ENCODE measurements around the gene PKDCC.

Gene PKDCC

DNA sequence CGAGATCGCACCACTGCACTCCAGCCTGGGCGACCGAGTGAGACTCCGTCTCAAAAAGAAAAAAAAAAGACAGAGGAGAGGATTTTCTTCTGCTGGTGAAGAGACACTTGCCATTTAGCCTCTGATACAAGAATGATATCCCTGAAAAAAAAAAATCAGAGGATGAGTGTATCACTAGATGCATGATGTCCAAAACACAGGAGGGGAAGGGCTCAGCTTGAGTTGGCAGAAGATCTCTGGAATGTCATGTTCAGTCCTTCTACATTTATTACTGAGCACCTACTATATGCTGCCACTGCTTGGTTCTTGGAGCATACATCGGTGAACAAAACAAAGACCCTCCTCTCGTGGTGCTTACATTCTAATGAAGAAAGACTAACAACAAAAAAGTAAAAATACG, 10.9 kb upstream of the PKDCC start:
- no peak overlapping the region for H3K4me3 ChIP-seq (ENCODE audit: low read length)
- no peak for DNase-seq (ENCODE audit: low read depth)
- TF ChIP-seq CTCF (conservative IDR thresholded peaks at IDR 0.05; ENCODE audit: low read depth, low read length) = no peak

DNA sequence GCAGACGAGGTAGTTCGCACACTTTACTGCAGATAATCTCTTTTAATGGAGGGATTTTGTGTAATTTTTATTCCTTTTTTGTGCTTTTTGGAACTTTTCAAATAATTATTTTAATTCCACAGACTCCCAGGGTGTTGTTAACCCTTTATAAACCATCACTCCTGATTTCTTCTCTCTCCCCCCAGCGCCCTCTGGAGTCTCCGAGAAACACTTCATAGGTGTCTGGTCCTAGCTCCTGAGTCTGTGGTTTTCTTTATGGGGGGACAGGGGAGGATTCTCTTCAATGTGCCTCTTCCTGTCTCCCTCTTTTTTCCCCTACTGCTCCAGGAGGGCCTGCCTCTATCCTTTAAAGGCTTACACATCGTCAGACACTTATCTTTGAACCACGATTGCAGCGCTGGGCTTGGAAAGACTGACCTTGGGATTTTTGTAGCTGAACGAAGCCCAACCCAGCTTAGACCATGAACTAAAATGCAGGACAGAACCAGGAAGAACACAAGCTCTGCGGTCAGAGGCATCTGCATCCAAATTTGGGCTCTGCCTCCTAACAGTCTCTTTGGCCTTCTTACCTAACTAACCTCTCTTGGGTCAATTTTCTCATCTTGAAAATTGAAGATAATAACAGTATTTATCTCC, 7.1 kb upstream of the PKDCC start:
- DNase-seq (ENCODE audit: low read depth) = no peak
- H3K4me3 ChIP-seq (ENCODE audit: low read length) = no peak overlapping the region
- TF ChIP-seq CTCF (conservative IDR thresholded peaks at IDR 0.05; ENCODE audit: low read depth, low read length) = peak; percentile 38

DNA sequence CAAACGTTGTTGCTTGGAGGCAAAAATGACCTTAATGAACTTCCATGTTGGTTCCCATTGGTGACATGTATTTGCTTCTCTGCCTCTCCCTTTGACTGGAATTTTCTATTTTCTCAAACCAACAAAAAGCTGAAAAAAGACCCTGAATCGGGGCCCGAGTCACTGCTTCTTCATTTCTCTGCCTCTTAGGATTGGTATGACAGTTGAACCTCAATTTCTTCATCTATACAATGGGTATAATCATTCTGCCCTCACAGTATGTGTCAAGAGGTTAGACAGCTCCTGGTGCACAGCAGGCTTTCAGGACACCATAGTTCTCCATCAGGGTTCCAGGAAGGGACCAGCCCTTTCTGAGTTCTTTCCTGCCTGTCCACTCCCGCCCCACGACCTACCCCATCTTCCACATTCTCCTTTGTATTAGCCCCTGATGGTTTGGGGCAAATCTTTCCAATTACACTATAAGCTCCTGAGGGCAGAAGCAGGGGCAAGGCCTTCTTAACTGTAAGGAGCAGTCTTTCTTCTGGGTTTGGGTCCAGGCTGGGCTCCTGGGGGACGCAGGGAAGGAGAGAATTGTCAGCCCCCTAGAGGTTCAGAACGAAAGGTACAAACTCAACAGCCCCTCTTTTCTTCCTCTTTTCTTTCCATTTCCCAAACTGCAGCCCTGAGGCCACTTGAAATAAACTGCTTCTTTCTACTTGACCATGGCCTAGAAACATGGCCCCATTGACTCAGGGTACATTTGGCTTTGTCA, 6.3 kb upstream of the PKDCC start:
- no peak for TF ChIP-seq CTCF (conservative IDR thresholded peaks at IDR 0.05; ENCODE audit: low read depth, low read length)
- no peak for DNase-seq (ENCODE audit: low read depth)
- H3K4me3 ChIP-seq (ENCODE audit: low read length) = no peak overlapping the region

DNA sequence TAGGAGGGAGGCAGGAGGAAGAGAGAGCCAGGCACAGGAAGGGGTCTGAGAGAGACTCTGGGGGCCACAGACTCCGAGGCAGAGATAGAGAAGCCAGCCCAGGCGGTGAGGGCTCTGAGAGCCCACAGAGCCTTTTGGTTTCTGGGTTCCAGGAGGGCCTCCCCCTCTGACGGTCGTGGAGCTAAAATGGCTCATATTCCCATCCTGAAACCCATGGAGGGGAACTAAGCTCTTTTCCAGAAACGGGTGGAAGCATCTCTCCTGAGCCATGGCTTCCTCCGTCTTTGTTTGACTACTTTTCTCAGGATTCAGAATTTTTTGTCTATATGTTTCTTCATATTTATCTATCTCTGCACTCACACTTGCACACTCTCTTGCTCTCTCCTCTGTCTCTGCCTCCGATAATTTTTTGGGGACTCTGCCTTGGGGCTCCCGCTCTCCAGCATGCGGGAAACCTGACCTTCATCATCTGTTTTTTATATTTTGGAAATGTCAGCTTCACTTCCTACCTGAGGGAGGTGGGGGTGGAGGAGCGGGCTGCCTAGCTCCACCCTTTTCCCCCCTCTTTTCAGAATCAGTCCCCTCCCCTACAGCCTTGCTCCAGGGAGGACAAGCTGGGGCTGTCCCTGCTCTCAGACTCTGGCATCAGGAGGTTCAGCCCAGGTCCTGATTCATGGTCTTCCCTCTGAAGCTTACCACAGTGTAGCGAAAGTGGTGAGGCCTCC, 5.0 kb upstream of the PKDCC start:
- no peak for TF ChIP-seq CTCF (conservative IDR thresholded peaks at IDR 0.05; ENCODE audit: low read depth, low read length)
- H3K4me3 ChIP-seq (ENCODE audit: low read length) = no peak overlapping the region
- DNase-seq (ENCODE audit: low read depth) = no peak

GRCh38 chr2:42043789-42044394, 3.9 kb upstream of the PKDCC start:
- no peak overlapping the region for H3K4me3 ChIP-seq (ENCODE audit: low read length)
- TF ChIP-seq CTCF (conservative IDR thresholded peaks at IDR 0.05; ENCODE audit: low read depth, low read length) = no peak
- DNase-seq (ENCODE audit: low read depth) = no peak

- no peak for DNase-seq (ENCODE audit: low read depth)
- H3K4me3 ChIP-seq (ENCODE audit: low read length) = no peak overlapping the region
- TF ChIP-seq CTCF (conservative IDR thresholded peaks at IDR 0.05; ENCODE audit: low read depth, low read length) = no peak
These were observed 2.9 kb upstream of the PKDCC start for GRCh38 chr2:42044939-42045338.
